HFFc6 (cell line): ENCODE measurements around the gene ZNF341. TPM values are rescaled to one million over a fixed set of nuclear protein-coding genes. Genes with fewer than 3 reads are reported as not detected.

Experiments used
- DNase-seq: peaks from one replicate; pipeline ENCODE4 v3.0.0-alpha.2; 2018
- H3K27ac Mint-ChIP-seq: 2 replicates; pipeline ENCODE4 v1.8.0; 2020; ENCODE audit warnings: mild to moderate bottlenecking, mixed read lengths
- H3K27me3 Mint-ChIP-seq: 2 replicates; pipeline ENCODE4 v1.8.0; 2021; ENCODE audit warnings: mild to moderate bottlenecking, moderate library complexity, mixed read lengths; ENCODE audit not compliant: insufficient read depth
- H3K36me3 Mint-ChIP-seq: 2 replicates; pipeline ENCODE4 v1.8.0; 2021; ENCODE audit warnings: low read depth, mixed read lengths
- H3K4me1 Mint-ChIP-seq: 2 replicates; pipeline ENCODE4 v1.8.0; 2020; ENCODE audit warnings: low read depth, mixed read lengths
- H3K4me3 Mint-ChIP-seq: 2 replicates; pipeline ENCODE4 v1.8.0; 2020; ENCODE audit warnings: mild to moderate bottlenecking, moderate library complexity, mixed read lengths
- H3K9me3 Mint-ChIP-seq: 2 replicates; pipeline ENCODE4 v1.8.0; 2020; ENCODE audit warnings: mild to moderate bottlenecking, mixed read lengths
- total RNA-seq, 6 experiments: library from RNA; stranded (reverse); fragmentation: NEBNext Ultra II Directional; extraction: Animal tissue kit (Norgen Biotek cat#: 25700); gene quantifications; 2 replicates in 1 of 6; 3 replicates in 5 of 6; pipeline ENCODE4 v1.2.3, GENCODE V29; 2021
- TF ChIP-seq, protein P1 (sequence below): fragments of 200-600 bp; sonication (generic); IDR thresholded peaks from 2 replicates; pipeline ENCODE4 v1.5.0; 2021; ENCODE audit warnings: antibody characterized with exemption, mild to moderate bottlenecking

Gene ZNF341
- total RNA-seq, 6 experiments from 2014 or later = 3.2 to 4.1 (median 3.6) TPM

DNA sequence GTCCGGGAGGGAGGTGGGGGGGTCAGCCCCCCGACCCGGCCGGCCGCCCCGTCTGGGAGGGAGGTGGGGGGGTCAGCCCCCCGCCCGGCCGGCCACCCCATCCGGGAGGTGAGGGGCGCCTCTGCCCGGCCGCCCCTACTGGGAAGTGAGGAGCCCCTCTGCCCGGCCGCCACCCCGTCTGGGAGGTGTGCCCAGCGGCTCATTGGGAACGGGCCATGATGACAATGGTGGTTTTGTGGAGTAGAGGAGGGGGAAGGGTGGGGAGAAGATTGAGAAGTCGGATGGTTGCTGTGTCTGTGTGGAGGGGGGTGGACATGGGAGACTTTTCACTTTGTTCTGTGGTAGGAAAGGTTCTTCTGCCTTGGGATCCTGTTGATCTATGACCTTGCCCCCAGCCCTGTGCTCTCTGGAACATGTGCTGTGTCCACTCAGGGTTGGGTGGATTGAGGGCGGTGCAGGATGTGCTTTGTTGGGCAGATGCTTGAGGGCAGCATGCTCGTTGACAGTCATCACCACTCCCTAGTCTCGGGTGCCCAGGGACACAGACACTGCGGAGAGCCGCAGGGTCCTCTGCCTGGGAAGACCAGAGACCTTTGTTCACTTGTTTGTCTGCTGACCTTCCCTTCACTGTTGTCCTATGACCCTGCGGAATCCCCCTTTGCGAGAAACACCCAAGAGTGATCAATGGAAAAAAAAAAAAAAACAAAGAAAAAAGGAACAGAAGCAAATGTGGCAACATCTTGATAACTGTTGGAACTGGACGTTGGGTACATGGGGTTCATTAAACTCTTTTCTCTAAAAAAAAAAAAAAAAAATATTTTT, 30.0 kb upstream of the ZNF341 start:
- no peaks in the 10 kb centered on the region for H3K9me3 Mint-ChIP-seq
- TF ChIP-seq, protein P1, sequence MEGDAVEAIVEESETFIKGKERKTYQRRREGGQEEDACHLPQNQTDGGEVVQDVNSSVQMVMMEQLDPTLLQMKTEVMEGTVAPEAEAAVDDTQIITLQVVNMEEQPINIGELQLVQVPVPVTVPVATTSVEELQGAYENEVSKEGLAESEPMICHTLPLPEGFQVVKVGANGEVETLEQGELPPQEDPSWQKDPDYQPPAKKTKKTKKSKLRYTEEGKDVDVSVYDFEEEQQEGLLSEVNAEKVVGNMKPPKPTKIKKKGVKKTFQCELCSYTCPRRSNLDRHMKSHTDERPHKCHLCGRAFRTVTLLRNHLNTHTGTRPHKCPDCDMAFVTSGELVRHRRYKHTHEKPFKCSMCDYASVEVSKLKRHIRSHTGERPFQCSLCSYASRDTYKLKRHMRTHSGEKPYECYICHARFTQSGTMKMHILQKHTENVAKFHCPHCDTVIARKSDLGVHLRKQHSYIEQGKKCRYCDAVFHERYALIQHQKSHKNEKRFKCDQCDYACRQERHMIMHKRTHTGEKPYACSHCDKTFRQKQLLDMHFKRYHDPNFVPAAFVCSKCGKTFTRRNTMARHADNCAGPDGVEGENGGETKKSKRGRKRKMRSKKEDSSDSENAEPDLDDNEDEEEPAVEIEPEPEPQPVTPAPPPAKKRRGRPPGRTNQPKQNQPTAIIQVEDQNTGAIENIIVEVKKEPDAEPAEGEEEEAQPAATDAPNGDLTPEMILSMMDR = no peak
- H3K4me3 Mint-ChIP-seq = no peak overlapping the region
- no peak for DNase-seq
- no peak overlapping the region for H3K27ac Mint-ChIP-seq
- H3K4me1 Mint-ChIP-seq = peaks cover 13% of the 10 kb centered on the region
- no peaks in the 10 kb centered on the region; the same call in 1 of the 2 replicates for H3K27me3 Mint-ChIP-seq
- no peaks in the 10 kb centered on the region for H3K36me3 Mint-ChIP-seq

DNA sequence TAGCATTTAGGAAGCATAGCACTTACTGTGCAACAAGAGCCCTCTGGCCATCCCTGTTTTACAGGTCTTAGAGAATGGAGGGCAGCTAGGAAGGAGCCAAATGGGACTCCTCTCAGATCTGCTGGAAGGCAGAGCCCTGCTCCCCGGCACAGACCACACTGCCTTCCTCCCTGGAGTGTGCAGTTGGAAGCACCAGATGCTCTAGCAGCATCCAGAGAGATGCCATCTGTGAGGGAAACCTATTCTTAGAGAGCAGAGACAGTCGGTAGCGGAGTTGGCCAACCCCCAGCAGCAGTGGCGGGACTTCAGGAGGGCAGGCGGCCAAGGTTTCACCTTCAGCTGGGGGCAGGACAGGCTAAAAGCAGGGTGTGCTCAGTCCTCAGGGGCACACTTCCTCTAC, 28.9 kb upstream of the ZNF341 start:
- Mint-ChIP-seq H3K4me1 (0 out of 2 replicates have a peak, but pooled peaks cover 4% of the 10 kb centered on the region), H3K27ac (no peak overlapping the region), H3K27me3 (no peaks in the 10 kb centered on the region; the same call in 1 of the 2 replicates), H3K4me3 (no peak overlapping the region), H3K9me3 (no peaks in the 10 kb centered on the region), H3K36me3 (no peaks in the 10 kb centered on the region)
- TF ChIP-seq, protein P1 = no peak
- DNase-seq = no peak

DNA sequence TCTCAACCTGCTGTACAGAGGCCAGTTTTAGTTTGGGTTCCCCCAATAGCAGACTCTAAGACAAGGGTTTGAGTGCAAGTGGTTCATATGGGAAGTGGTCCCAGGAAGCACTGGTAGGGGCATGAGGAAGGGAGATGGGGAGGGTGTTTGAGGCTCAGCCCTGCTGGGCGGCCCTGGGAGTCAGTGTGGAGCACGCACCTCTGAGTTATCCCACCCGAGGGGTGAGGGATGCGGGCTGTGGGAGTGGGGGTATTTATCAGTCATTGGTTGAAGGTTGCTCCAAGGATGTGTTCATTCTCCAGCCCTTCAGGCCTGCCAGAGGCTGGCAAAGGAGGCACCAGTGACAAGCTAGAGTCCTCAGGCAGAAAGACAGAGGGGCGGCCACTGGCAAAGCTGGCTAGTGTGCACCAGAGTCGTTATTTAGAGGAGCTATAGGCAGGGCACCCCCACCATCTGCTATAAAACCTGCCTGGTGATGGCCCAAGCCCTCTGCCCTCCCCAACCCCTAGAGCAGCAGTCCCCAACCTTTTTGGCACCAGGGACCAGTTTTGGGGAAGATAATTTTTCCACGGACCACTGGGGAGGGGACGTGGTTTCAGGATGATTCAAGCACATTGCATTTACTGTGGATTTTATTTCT, 28.2 kb upstream of the ZNF341 start:
- Mint-ChIP-seq H3K4me3 (no peak overlapping the region), H3K4me1 (0 out of 2 replicates have a peak, but pooled peaks cover 4% of the 10 kb centered on the region), H3K27me3 (no peaks in the 10 kb centered on the region; the same call in 1 of the 2 replicates), H3K9me3 (no peaks in the 10 kb centered on the region), H3K36me3 (no peaks in the 10 kb centered on the region), H3K27ac (no peak overlapping the region)
- TF ChIP-seq, protein P1 = no peak
- DNase-seq = no peak

- DNase-seq = no peak
- 0 out of 2 replicates have a peak, but pooled peaks cover 4% of the 10 kb centered on the region for H3K4me1 Mint-ChIP-seq
These were observed 27.4 kb upstream of the ZNF341 start for GRCh38 chr20:33704197-33704924.

DNA sequence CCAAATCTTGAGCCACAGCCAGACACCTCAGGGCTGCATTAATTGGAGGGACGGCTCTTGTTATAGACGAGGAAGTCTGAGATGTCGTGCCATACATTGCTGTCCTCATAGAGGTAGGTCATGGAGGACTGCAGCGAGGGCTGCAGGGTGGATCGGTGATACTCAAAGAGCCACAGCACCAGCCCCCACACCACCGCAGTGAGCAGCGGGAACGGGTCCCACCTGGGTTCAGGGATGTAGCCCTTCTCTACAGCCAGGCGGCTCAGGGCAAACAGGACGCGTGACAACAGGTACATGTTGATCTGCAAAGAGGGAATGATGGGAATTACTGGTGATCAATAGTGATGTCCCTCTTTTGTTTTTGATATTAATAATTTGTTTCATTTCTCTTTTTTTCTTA, 24.1 kb upstream of the ZNF341 start:
- no peak for DNase-seq
- Mint-ChIP-seq H3K4me3 (no peak overlapping the region), H3K27ac (no peak overlapping the region), H3K4me1 (0 out of 2 replicates have a peak, but pooled peaks cover 4% of the 10 kb centered on the region), H3K36me3 (no peaks in the 10 kb centered on the region; the same call in 1 of the 2 replicates), H3K9me3 (no peaks in the 10 kb centered on the region), H3K27me3 (no peaks in the 10 kb centered on the region; the same call in 1 of the 2 replicates)
- TF ChIP-seq, protein P1 = no peak

More at GRCh38 chr20:33704197-33704924, 27.4 kb upstream of the ZNF341 start:
- H3K9me3 Mint-ChIP-seq = no peaks in the 10 kb centered on the region
- no peaks in the 10 kb centered on the region for H3K36me3 Mint-ChIP-seq
- H3K4me3 Mint-ChIP-seq = no peak overlapping the region
- H3K27me3 Mint-ChIP-seq = no peaks in the 10 kb centered on the region; the same call in 1 of the 2 replicates
- TF ChIP-seq, protein P1 = no peak
- no peak overlapping the region for H3K27ac Mint-ChIP-seq
